ENCODE data around the gene FUT9.

GRCh38 chr6:96013531-96013930 lies 2.2 kb upstream of the FUT9 start:
- no peak for TF ChIP-seq CTCF (conservative IDR thresholded peaks at IDR 0.05; ENCODE audit: low read length)
- no peak for TF ChIP-seq EZH2phosphoT487 (IDR thresholded peaks at IDR 0.05; ENCODE audit: borderline replicate concordance, low read depth, low read length)
